ENCODE measurements around the gene LILRB1.
"Not testable (repeated sequence)": the region's sequence is repeated elsewhere in the genome, so short reads cannot be mapped to it uniquely, and the experiment has no call there.

GRCh38 chr19:54593931-54594626, 36.2 kb upstream of the LILRB1 start:
- not testable (repeated sequence) for TF ChIP-seq FOXP1 (CRISPR knock-in tag; IDR thresholded peaks at IDR 0.05); GATA2 (CRISPR knock-in tag; IDR thresholded peaks at IDR 0.05); GTF2F1 (IDR thresholded peaks at IDR 0.05; ENCODE audit: low read depth, low read length); CBX5 (IDR thresholded peaks at IDR 0.05; ENCODE audit: borderline replicate concordance, low read depth); SNAPC5 (CRISPR knock-in tag; IDR thresholded peaks at IDR 0.05); ZNF431 (CRISPR knock-in tag; IDR thresholded peaks at IDR 0.05); REST (IDR thresholded peaks at IDR 0.05; ENCODE audit: borderline replicate concordance); REST (CRISPR knock-in tag; IDR thresholded peaks at IDR 0.05; ENCODE audit: low read depth); ZNF133 (CRISPR knock-in tag; IDR thresholded peaks at IDR 0.05); TCF7L2 (IDR thresholded peaks at IDR 0.05; ENCODE audit: low read depth, low read length); BCOR (IDR thresholded peaks at IDR 0.05); USF1 (CRISPR knock-in tag; IDR thresholded peaks at IDR 0.05)
